Type B pancreatic cell (in vitro differentiated cells): ENCODE data around the gene APPBP2. TPM values are rescaled to one million over a fixed set of nuclear protein-coding genes. Genes with fewer than 3 reads are reported as not detected.
"Not testable (repeated sequence)": the region's sequence is repeated elsewhere in the genome, so short reads cannot be mapped to it uniquely, and the experiment has no call there.

Experiments used
- DNase-seq: peaks from one replicate; pipeline ENCODE4 v3.0.0; 2021; ENCODE audit warnings: mixed read lengths; ENCODE audit not compliant: unreplicated experiment; ENCODE audit errors: extremely low spot score
- H3K27ac Mint-ChIP-seq: 2 replicates; pipeline ENCODE4 v1.8.0; 2021; ENCODE audit warnings: mild to moderate bottlenecking, mixed read lengths
- H3K27me3 Mint-ChIP-seq: 2 replicates; pipeline ENCODE4 v1.8.0; 2021; ENCODE audit warnings: mixed read lengths
- H3K36me3 Mint-ChIP-seq: 2 replicates; pipeline ENCODE4 v1.8.0; 2021; ENCODE audit warnings: mixed read lengths
- H3K4me1 Mint-ChIP-seq: one replicate; pipeline ENCODE4 v1.8.0; 2021; ENCODE audit warnings: mixed read lengths; ENCODE audit not compliant: unreplicated experiment
- H3K4me3 Mint-ChIP-seq: 2 replicates; pipeline ENCODE4 v1.8.0; 2021; ENCODE audit warnings: mild to moderate bottlenecking, mixed read lengths
- H3K9me3 Mint-ChIP-seq: 2 replicates; pipeline ENCODE4 v1.8.0; 2021; ENCODE audit warnings: mixed read lengths
- CTCF ChIP-seq: fragments of 200-600 bp; sonication (generic); conservative IDR thresholded peaks from 2 replicates; pipeline ENCODE4 v1.5.0; 2021; ENCODE audit warnings: antibody characterized with exemption, mild to moderate bottlenecking
- total RNA-seq: library from RNA; stranded (reverse); gene quantifications from 2 replicates; pipeline ENCODE4 v1.2.1, GENCODE V29; 2021; ENCODE audit warnings: low replicate concordance

The APPBP2 gene
- total RNA-seq, 1 donor from 2014 or later, result 66.4 TPM

- peak overlapping the region; percentile 57 for H3K4me3 Mint-ChIP-seq
- peaks cover 4% of the 10 kb centered on the region for H3K36me3 Mint-ChIP-seq
- peak overlapping the region; percentile 54 for H3K27ac Mint-ChIP-seq
- peak; percentile 31 for DNase-seq
- TF ChIP-seq CTCF, result no peak
- H3K9me3 Mint-ChIP-seq, result no peaks in the 10 kb centered on the region
- no peaks in the 10 kb centered on the region for H3K27me3 Mint-ChIP-seq
- peaks cover 15% of the 10 kb centered on the region for H3K4me1 Mint-ChIP-seq
These were observed 83.5 kb downstream of the APPBP2 start for GRCh38 chr17:60442271-60443173.

- H3K27ac Mint-ChIP-seq, result no peak overlapping the region
- H3K4me1 Mint-ChIP-seq, result peaks cover 21% of the 10 kb centered on the region
- H3K27me3 Mint-ChIP-seq, result no peaks in the 10 kb centered on the region
- no peak for DNase-seq
- no peak overlapping the region for H3K4me3 Mint-ChIP-seq
- H3K36me3 Mint-ChIP-seq, result no peaks in the 10 kb centered on the region
- no peak for TF ChIP-seq CTCF
- no peaks in the 10 kb centered on the region for H3K9me3 Mint-ChIP-seq
These were observed 86.5 kb downstream of the APPBP2 start for GRCh38 chr17:60439501-60439900.

GRCh38 chr17:60436676-60437075 is 89.4 kb downstream of the APPBP2 start:
- Mint-ChIP-seq H3K27ac (no peak overlapping the region), H3K36me3 (no peaks in the 10 kb centered on the region), H3K4me3 (no peak overlapping the region), H3K27me3 (no peaks in the 10 kb centered on the region), H3K4me1 (peaks cover 9% of the 10 kb centered on the region), H3K9me3 (no peaks in the 10 kb centered on the region)
- TF ChIP-seq CTCF, result no peak
- peak; percentile 25 for DNase-seq

GRCh38 chr17:60435244-60436167 is 90.5 kb downstream of the APPBP2 start:
- TF ChIP-seq CTCF, result peak; percentile 95
- Mint-ChIP-seq H3K36me3 (no peaks in the 10 kb centered on the region), H3K4me1 (peaks cover 7% of the 10 kb centered on the region), H3K9me3 (no peaks in the 10 kb centered on the region), H3K27me3 (no peaks in the 10 kb centered on the region), H3K4me3 (no peak overlapping the region), H3K27ac (no peak overlapping the region)
- DNase-seq, result peak; percentile 70

- DNase-seq, result peak; percentile 48
- not testable (repeated sequence) for H3K4me3 Mint-ChIP-seq, H3K9me3 Mint-ChIP-seq, H3K27ac Mint-ChIP-seq, H3K36me3 Mint-ChIP-seq, H3K4me1 Mint-ChIP-seq, H3K27me3 Mint-ChIP-seq
These were observed 92.7 kb downstream of the APPBP2 start for GRCh38 chr17:60433021-60433997.

GRCh38 chr17:60430561-60430960 is 95.5 kb downstream of the APPBP2 start:
- H3K27me3 Mint-ChIP-seq, H3K4me3 Mint-ChIP-seq, H3K4me1 Mint-ChIP-seq, H3K27ac Mint-ChIP-seq, H3K36me3 Mint-ChIP-seq, H3K9me3 Mint-ChIP-seq: not testable (repeated sequence)
- DNase-seq, result peak; percentile 25

GRCh38 chr17:60428491-60428890 is 97.6 kb downstream of the APPBP2 start:
- H3K4me3 Mint-ChIP-seq, H3K36me3 Mint-ChIP-seq, H3K4me1 Mint-ChIP-seq, H3K27ac Mint-ChIP-seq, H3K9me3 Mint-ChIP-seq, H3K27me3 Mint-ChIP-seq: not testable (repeated sequence)
- peak; percentile 18 for DNase-seq
